H1 (cell line): Measurements from ENCODE around the gene DCLK1. TPM values are rescaled to one million over a fixed set of nuclear protein-coding genes. Genes with fewer than 3 reads are reported as not detected.

Experiments used
- CTCF ChIA-PET: fragments of 300-600 bp; sonication (Branson Sonifier 250); formaldehyde crosslinking; loops from one replicate; lab custom pipeline; 2021; ENCODE audit not compliant: partially characterized antibody; lab: Charles Lee
- POLR2A ChIA-PET: fragments of 300-600 bp; sonication (Branson Sonifier 250); formaldehyde crosslinking; loops from one replicate; lab custom pipeline; 2021; ENCODE audit warnings: inconsistent platforms; ENCODE audit not compliant: partially characterized antibody; lab: Charles Lee
- DNase-seq, 2 experiments: peaks; one replicate each; pipeline versions ENCODE4 v3.0.0 to v3.0.0-alpha.2; 2010 to 2022; ENCODE audit warnings: low spot score in 2 of 2, low read depth in 1 of 2, mixed read lengths in 1 of 2
- FAIRE-seq: peaks from 2 replicates; lab custom pipeline; 2011; peaks lifted over from hg19 to GRCh38; lab: Jason Lieb, UNC
- H2AFZ ChIP-seq: 2 replicates; pipeline ENCODE4 v1.8.1; 2012; ENCODE audit warnings: low read length, inconsistent platforms
- H2AK5ac ChIP-seq: 2 replicates; pipeline ENCODE4 v1.6.1; 2013; ENCODE audit warnings: low read depth, low read length
- H2BK120ac ChIP-seq: replicated peaks from 2 replicates; pipeline ENCODE3; 2013; ENCODE audit warnings: low read depth, low read length, inconsistent platforms
- H2BK12ac ChIP-seq: 2 replicates; pipeline ENCODE4 v1.6.1; 2013; ENCODE audit warnings: low read depth, low read length
- H2BK15ac ChIP-seq: 2 replicates; pipeline ENCODE4 v1.6.1; 2013; ENCODE audit warnings: low read length
- H2BK20ac ChIP-seq: 2 replicates; pipeline ENCODE4 v1.6.1; 2013; ENCODE audit warnings: low read length
- H2BK5ac ChIP-seq: 2 replicates; pipeline ENCODE4 v1.6.1; 2013; ENCODE audit warnings: low read depth, low read length
- H3K14ac ChIP-seq: 2 replicates; pipeline ENCODE4 v1.6.1; 2013; ENCODE audit warnings: inconsistent platforms; ENCODE audit not compliant: insufficient read length
- H3K18ac ChIP-seq: 2 replicates; pipeline ENCODE4 v1.6.1; 2013; ENCODE audit warnings: low read length; ENCODE audit errors: extremely low read depth
- H3K23ac ChIP-seq: 2 replicates; pipeline ENCODE4 v1.6.1; 2013; ENCODE audit warnings: inconsistent platforms; ENCODE audit not compliant: insufficient read length
- H3K23me2 ChIP-seq: 2 replicates; pipeline ENCODE4 v1.6.1; 2013; ENCODE audit warnings: low read depth, low read length
- H3K27ac ChIP-seq: 2 replicates; pipeline ENCODE4 v1.6.1; 2011; ENCODE audit warnings: low read depth, low read length, inconsistent platforms
- H3K27me3 ChIP-seq, 4 experiments: replicated peaks in 1 of 4; 1 replicate in 1 of 4; 2 replicates in 3 of 4; pipeline versions ENCODE4 v1.6.1 to v1.8.1; 2011 to 2013; ENCODE audit warnings: low read length in 3 of 4, mild to moderate bottlenecking in 3 of 4, inconsistent platforms in 2 of 4, mixed read lengths in 2 of 4, moderate library complexity in 1 of 4; ENCODE audit not compliant: control insufficient read depth in 3 of 4, insufficient read depth in 3 of 4; ENCODE audit errors: extremely low read depth in 1 of 4
- H3K36me3 ChIP-seq, 4 experiments: 2 replicates each; pipeline versions ENCODE4 v1.6.1 to v1.8.1; 2011 to 2013; ENCODE audit warnings: mild to moderate bottlenecking in 4 of 4, low read length in 3 of 4, moderate library complexity in 2 of 4, control low read depth in 1 of 4, inconsistent platforms in 1 of 4; ENCODE audit not compliant: insufficient read depth in 4 of 4, control insufficient read depth in 2 of 4
- H3K4ac ChIP-seq: replicated peaks from 2 replicates; pipeline ENCODE3; 2013; ENCODE audit warnings: low read length, low read depth, mixed read lengths, inconsistent platforms; ENCODE audit not compliant: insufficient read length
- H3K4me1 ChIP-seq, 4 experiments: replicated peaks in 1 of 4; 1 replicate in 1 of 4; 2 replicates in 3 of 4; pipeline versions ENCODE4 v1.6.1 to v1.8.1; 2011 to 2013; ENCODE audit warnings: low read length in 3 of 4, inconsistent platforms in 2 of 4, mixed read lengths in 1 of 4; ENCODE audit not compliant: insufficient read depth in 4 of 4, control insufficient read depth in 3 of 4
- H3K4me2 ChIP-seq, 2 experiments: 2 replicates each; pipeline versions ENCODE4 v1.6.1 to v1.8.1; 2011 to 2013; ENCODE audit warnings: low read depth in 2 of 2, low read length in 2 of 2, control low read depth in 1 of 2, inconsistent platforms in 1 of 2, mild to moderate bottlenecking in 1 of 2; ENCODE audit not compliant: insufficient read depth in 1 of 2
- H3K4me3 ChIP-seq, 4 experiments: fragments of 200-600, 300-600 bp in 1 of 4; sonication (generic), shearing (Covaris generic), sonication (Bioruptor Twin) in 1 of 4; 2 replicates each; pipeline versions ENCODE4 v1.5.1 to v1.8.1; 2011 to 2016; ENCODE audit warnings: low read length in 4 of 4, low read depth in 3 of 4, control low read depth in 2 of 4, inconsistent platforms in 2 of 4, mild to moderate bottlenecking in 2 of 4, mixed read lengths in 1 of 4, moderate library complexity in 1 of 4; ENCODE audit not compliant: insufficient read depth in 2 of 4; ENCODE audit errors: extremely low read depth in 1 of 4
- H3K56ac ChIP-seq: replicated peaks from 2 replicates; pipeline ENCODE3; 2013; ENCODE audit warnings: low read depth, mild to moderate bottlenecking, mixed read lengths, low read length, inconsistent platforms; ENCODE audit not compliant: insufficient read length
- H3K79me1 ChIP-seq: 2 replicates; pipeline ENCODE4 v1.6.1; 2013; ENCODE audit warnings: low read depth, low read length, control low read depth
- H3K79me2 ChIP-seq, 2 experiments: 2 replicates each; pipeline versions ENCODE4 v1.6.1 to v1.8.1; 2012 to 2013; ENCODE audit warnings: low read length in 2 of 2, mild to moderate bottlenecking in 2 of 2, inconsistent platforms in 1 of 2; ENCODE audit not compliant: insufficient read depth in 2 of 2, control insufficient read depth in 1 of 2
- H3K9ac ChIP-seq, 4 experiments: replicated peaks in 1 of 4; 1 replicate in 1 of 4; 2 replicates in 3 of 4; pipeline versions ENCODE4 v1.6.1 to v1.8.1; 2011 to 2013; ENCODE audit warnings: low read depth in 3 of 4, low read length in 3 of 4, control low read depth in 2 of 4, mild to moderate bottlenecking in 2 of 4, moderate library complexity in 2 of 4, inconsistent platforms in 1 of 4; ENCODE audit errors: extremely low read depth in 1 of 4
- H3K9me3 ChIP-seq, 2 experiments: 2 replicates each; pipeline versions ENCODE4 v1.6.1 to v1.8.1; 2012 to 2013; ENCODE audit warnings: mild to moderate bottlenecking in 2 of 2, moderate library complexity in 2 of 2, control low read depth in 1 of 2, inconsistent platforms in 1 of 2, low read depth in 1 of 2, low read length in 1 of 2, mixed read lengths in 1 of 2; ENCODE audit not compliant: insufficient read depth in 2 of 2
- H4K20me1 ChIP-seq, 2 experiments: replicated peaks in 1 of 2; 2 replicates each; pipeline versions ENCODE3 to v1.8.1; 2011 to 2013; ENCODE audit warnings: inconsistent platforms in 2 of 2, low read length in 2 of 2, mild to moderate bottlenecking in 1 of 2; ENCODE audit not compliant: insufficient read depth in 2 of 2, control insufficient read depth in 1 of 2
- H4K5ac ChIP-seq: 2 replicates; pipeline ENCODE4 v1.6.1; 2013; ENCODE audit warnings: low read length, low read depth, mixed read lengths, inconsistent platforms; ENCODE audit not compliant: insufficient read length
- H4K8ac ChIP-seq: 2 replicates; pipeline ENCODE4 v1.8.0; 2013; ENCODE audit warnings: mild to moderate bottlenecking, moderate library complexity, low read length, inconsistent platforms; ENCODE audit not compliant: insufficient read depth; ENCODE audit errors: extremely low read depth
- H4K91ac ChIP-seq: replicated peaks from 2 replicates; pipeline ENCODE3; 2013; ENCODE audit warnings: low read length, mixed read lengths, inconsistent platforms; ENCODE audit not compliant: insufficient read length
- BCL11A ChIP-seq, 2 experiments: IDR thresholded peaks; one replicate each; pipeline ENCODE4 v1.6.1; 2011; ENCODE audit warnings: low read depth in 2 of 2, low read length in 2 of 2, mild to moderate bottlenecking in 2 of 2
- BRCA1 ChIP-seq: IDR thresholded peaks from 2 replicates; pipeline ENCODE4 v1.6.1; 2012; ENCODE audit warnings: low read depth, low read length, improper control_type of control experiment
- HDAC2 ChIP-seq, 2 experiments: fragments of 300-600 bp in 1 of 2; sonication (generic) in 1 of 2; IDR thresholded peaks; 2 replicates each; pipeline ENCODE4 v1.6.1; 2011 to 2012; ENCODE audit warnings: low read depth in 2 of 2, low read length in 2 of 2, mild to moderate bottlenecking in 2 of 2, moderate library complexity in 2 of 2, borderline replicate concordance in 1 of 2, inconsistent platforms in 1 of 2
- KDM4A ChIP-seq: IDR thresholded peaks from one replicate; pipeline ENCODE4 v1.7.1; 2012; ENCODE audit warnings: low read depth, mild to moderate bottlenecking, moderate library complexity, low read length, inconsistent platforms; ENCODE audit not compliant: severe bottlenecking
- KDM5A ChIP-seq: fragments of 200-600 bp; IDR thresholded peaks from 2 replicates; pipeline ENCODE4 v1.7.1; 2012; ENCODE audit warnings: mild to moderate bottlenecking, low read length, inconsistent platforms, mixed read lengths
- POLR2AphosphoS5 ChIP-seq: IDR thresholded peaks from 2 replicates; pipeline ENCODE4 v1.6.1; 2011; ENCODE audit warnings: low read depth, low read length
- RXRA ChIP-seq: IDR thresholded peaks from 2 replicates; pipeline ENCODE4 v1.6.1; 2011; ENCODE audit warnings: low read depth, mild to moderate bottlenecking, low read length, moderate library complexity; ENCODE audit not compliant: insufficient read depth
- SIX5 ChIP-seq: IDR thresholded peaks from 2 replicates; pipeline ENCODE4 v1.6.1; 2011; ENCODE audit warnings: mild to moderate bottlenecking, low read depth, low read length
- SP1 ChIP-seq: IDR thresholded peaks from 2 replicates; pipeline ENCODE4 v1.6.1; 2011; ENCODE audit warnings: low read depth, low read length
- TAF1 ChIP-seq: IDR thresholded peaks from 2 replicates; pipeline ENCODE4 v1.6.1; 2011; ENCODE audit warnings: mild to moderate bottlenecking, low read depth, low read length
- TEAD4 ChIP-seq: IDR thresholded peaks from 2 replicates; pipeline ENCODE4 v1.6.1; 2012; ENCODE audit warnings: low read depth, low read length, inconsistent platforms, mixed read lengths
- WGBS, 2 experiments: shearing (Covaris generic) in 1 of 2; methylation state at CpG; one replicate each; pipeline versions ENCODE4 v1.1.6 to v1.1.7; 2013 to 2015; ENCODE audit warnings: low lambda C conversion rate in 2 of 2, mixed read lengths in 2 of 2, inconsistent platforms in 1 of 2, low coverage in 1 of 2, missing lambda C conversion rate in 1 of 2; ENCODE audit not compliant: insufficient replicate concordance in 2 of 2, insufficient coverage in 1 of 2, insufficient read length in 1 of 2; ENCODE audit errors: extremely low coverage in 1 of 2, missing lambda C conversion rate in 1 of 2; 5-methylcytosine and 5-hydroxymethylcytosine counted together
- polyA plus RNA-seq, 7 experiments: library from polyadenylated mRNA; depleted of rRNA in 3 of 7; stranded (reverse) in 5 of 7; unstranded in 2 of 7; fragments of >200 nt in 5 of 7; fragments of 200-250 nt in 2 of 7; gene quantifications; 1 replicate in 5 of 7; 2 replicates in 1 of 7; 4 replicates in 1 of 7; pipeline versions ENCODE4 v1.2.1 to v1.2.3, GENCODE V29; 2011 to 2013; ENCODE audit warnings: missing spikeins in 2 of 7, mixed read lengths in 2 of 7
- total RNA-seq: library from RNA; stranded (reverse); fragmentation: NEBNext Ultra II Directional; extraction: Animal tissue kit (Norgen Biotek cat#: 25700); gene quantifications from 2 replicates; pipeline ENCODE4 v1.2.1, GENCODE V29; 2021
- TF ChIP-seq, protein P1 (sequence below): IDR thresholded peaks from 2 replicates; pipeline ENCODE4 v1.6.1; 2012; ENCODE audit warnings: inconsistent platforms

Gene DCLK1
- total and polyA plus RNA-seq, 2 of the 8 experiments (the other 6 are each of a cell fraction or from before 2014, with no cell fraction given): 22.8 to 41.0 TPM

DNA sequence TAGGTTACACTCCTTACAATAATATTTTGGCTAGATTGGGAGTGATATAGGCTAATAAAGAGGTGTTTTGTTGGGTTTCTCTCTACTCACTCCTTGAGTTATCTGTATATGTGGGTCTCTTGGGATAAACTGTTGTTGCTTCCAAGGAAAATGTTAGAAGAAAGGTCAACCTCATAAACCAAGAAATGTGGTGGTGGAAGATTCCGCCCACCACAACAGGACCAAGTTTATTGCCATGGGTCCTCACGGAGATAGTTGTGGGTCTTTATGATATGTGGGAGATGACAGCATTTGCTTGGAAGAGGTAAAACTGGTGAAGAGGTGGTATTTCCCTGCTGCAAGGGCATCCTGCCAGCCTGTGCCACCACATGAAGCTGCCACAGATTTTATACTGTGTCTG is 259.6 kb downstream of the DCLK1 start:
- no peak for FAIRE-seq
- H4K5ac ChIP-seq: no peak overlapping the region
- H2BK15ac ChIP-seq: no peak overlapping the region
- H3K23me2 ChIP-seq: no peaks in the 10 kb centered on the region; the same call in 1 of the 2 replicates
- ChIA-PET POLR2A (no interaction called here), CTCF (interaction anchor here (1.2 to 1.6 kb wide), 2 partner anchors 57 to 76 kb away, joined by 3 read pairs; no protein-coding TSS in a partner anchor)
- H3K9me3 ChIP-seq: no peaks in the 10 kb centered on the region
- WGBS, 2 experiments: 91% methylated on average over 2 of the region's 2 CpGs; no CpG with 5 or more reads in 1 of the 2 experiments
- no peak overlapping the region for H3K9ac ChIP-seq
- no peak overlapping the region for H2BK20ac ChIP-seq
- H3K4me1 ChIP-seq: no peaks in the 10 kb centered on the region
- H2BK12ac ChIP-seq: no peak overlapping the region
- no peak overlapping the region for H2BK5ac ChIP-seq
- no peak overlapping the region for H2AFZ ChIP-seq
- H3K4ac ChIP-seq: no peak overlapping the region
- H3K23ac ChIP-seq: no peak overlapping the region
- no peak overlapping the region for H3K27ac ChIP-seq
- no peak overlapping the region for H2AK5ac ChIP-seq
- H3K27me3 ChIP-seq: no peaks in the 10 kb centered on the region; a peak in 1 of 7 replicates
- no peak overlapping the region for H4K8ac ChIP-seq
- no peaks in the 10 kb centered on the region for H3K79me2 ChIP-seq
- TF ChIP-seq, protein P1, sequence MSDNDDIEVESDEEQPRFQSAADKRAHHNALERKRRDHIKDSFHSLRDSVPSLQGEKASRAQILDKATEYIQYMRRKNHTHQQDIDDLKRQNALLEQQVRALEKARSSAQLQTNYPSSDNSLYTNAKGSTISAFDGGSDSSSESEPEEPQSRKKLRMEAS: no peak
- no peak for TF ChIP-seq BRCA1
- no peak for TF ChIP-seq POLR2AphosphoS5
- no peak for TF ChIP-seq BCL11A (IDR thresholded peaks at IDR 0.05; ENCODE audit: low read depth in 2 of 2, low read length in 2 of 2)
- TF ChIP-seq SP1: no peak
- no peak for TF ChIP-seq TAF1
- no peak for TF ChIP-seq TEAD4
- no peak for TF ChIP-seq HDAC2 (IDR thresholded peaks at IDR 0.05; ENCODE audit: borderline replicate concordance in 1 of 2, low read depth in 2 of 2, low read length in 2 of 2)
- TF ChIP-seq RXRA: no peak
- TF ChIP-seq KDM4A: no peak
- TF ChIP-seq KDM5A: no peak
- TF ChIP-seq SIX5: no peak
- H3K79me1 ChIP-seq: no peaks in the 10 kb centered on the region
- H3K14ac ChIP-seq: no peak overlapping the region
- H4K91ac ChIP-seq: no peak overlapping the region
- H3K4me3 ChIP-seq: no peak overlapping the region
- no peak overlapping the region for H3K4me2 ChIP-seq
- no peak overlapping the region for H2BK120ac ChIP-seq
- no peaks in the 10 kb centered on the region for H3K36me3 ChIP-seq
- no peak for DNase-seq
- H3K56ac ChIP-seq: no peak overlapping the region
- peaks cover 0 to 1% of the 10 kb centered on the region in 2 experiments for H4K20me1 ChIP-seq
- no peak overlapping the region for H3K18ac ChIP-seq
